ENCODE results near the gene INSL3. TPM values are rescaled to one million over a fixed set of nuclear protein-coding genes. Genes with fewer than 3 reads are reported as not detected.

The INSL3 gene
- total RNA-seq, 4 donors from 2014 or later: not detected

DNA sequence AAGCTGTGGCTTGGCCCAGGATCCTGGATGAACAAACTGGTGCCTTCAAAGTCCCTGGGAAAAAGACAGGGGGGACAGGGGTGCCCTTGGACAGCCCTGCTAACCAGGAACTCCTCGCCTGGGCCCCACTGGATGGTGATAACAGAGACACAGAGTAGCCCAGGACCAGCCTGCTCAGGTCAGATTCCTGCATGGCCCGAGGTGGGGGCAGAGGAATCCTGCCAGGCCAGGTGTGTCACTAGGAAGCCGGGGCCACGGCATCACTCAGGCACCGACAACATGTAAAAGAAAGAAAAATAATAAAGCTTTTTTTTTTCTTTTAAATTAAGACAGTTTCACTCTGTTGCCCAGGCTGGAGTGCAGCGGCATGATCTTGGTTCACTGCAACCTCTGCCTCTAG, 32.7 kb upstream of the INSL3 start:
- H3K9me3 ChIP-seq: no peaks in the 10 kb centered on the region
- H3K4me3 ChIP-seq: no peak overlapping the region
- intact Hi-C loops (cut with DNase I): loop anchor here (10.0 kb wide), 1 partner anchor 149 kb away; no protein-coding TSS in a partner anchor
- H3K36me3 ChIP-seq: no peaks in the 10 kb centered on the region
- peaks cover 0 to 12% (median 0%) of the 10 kb centered on the region in 4 donors for H3K27me3 ChIP-seq
- TF ChIP-seq POLR2AphosphoS5 (IDR thresholded peaks at IDR 0.05) (no peak), EP300 (IDR thresholded peaks at IDR 0.05) (no peak), POLR2A (IDR thresholded peaks at IDR 0.05; ENCODE audit: low read depth) (no peak)
- TF ChIP-seq, protein P1, sequence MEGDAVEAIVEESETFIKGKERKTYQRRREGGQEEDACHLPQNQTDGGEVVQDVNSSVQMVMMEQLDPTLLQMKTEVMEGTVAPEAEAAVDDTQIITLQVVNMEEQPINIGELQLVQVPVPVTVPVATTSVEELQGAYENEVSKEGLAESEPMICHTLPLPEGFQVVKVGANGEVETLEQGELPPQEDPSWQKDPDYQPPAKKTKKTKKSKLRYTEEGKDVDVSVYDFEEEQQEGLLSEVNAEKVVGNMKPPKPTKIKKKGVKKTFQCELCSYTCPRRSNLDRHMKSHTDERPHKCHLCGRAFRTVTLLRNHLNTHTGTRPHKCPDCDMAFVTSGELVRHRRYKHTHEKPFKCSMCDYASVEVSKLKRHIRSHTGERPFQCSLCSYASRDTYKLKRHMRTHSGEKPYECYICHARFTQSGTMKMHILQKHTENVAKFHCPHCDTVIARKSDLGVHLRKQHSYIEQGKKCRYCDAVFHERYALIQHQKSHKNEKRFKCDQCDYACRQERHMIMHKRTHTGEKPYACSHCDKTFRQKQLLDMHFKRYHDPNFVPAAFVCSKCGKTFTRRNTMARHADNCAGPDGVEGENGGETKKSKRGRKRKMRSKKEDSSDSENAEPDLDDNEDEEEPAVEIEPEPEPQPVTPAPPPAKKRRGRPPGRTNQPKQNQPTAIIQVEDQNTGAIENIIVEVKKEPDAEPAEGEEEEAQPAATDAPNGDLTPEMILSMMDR (IDR thresholded peaks at IDR 0.05): no peak
- no peak for DNase-seq (ENCODE audit: extremely low spot score)
- H3K4me1 ChIP-seq: peaks cover under 1 to 8% (median 3%) of the 10 kb centered on the region in 4 donors
- no peak overlapping the region for H3K27ac ChIP-seq (replicated peaks in 1 of 4)
- 88% methylated on average over 6 of the region's 6 CpGs for WGBS

DNA sequence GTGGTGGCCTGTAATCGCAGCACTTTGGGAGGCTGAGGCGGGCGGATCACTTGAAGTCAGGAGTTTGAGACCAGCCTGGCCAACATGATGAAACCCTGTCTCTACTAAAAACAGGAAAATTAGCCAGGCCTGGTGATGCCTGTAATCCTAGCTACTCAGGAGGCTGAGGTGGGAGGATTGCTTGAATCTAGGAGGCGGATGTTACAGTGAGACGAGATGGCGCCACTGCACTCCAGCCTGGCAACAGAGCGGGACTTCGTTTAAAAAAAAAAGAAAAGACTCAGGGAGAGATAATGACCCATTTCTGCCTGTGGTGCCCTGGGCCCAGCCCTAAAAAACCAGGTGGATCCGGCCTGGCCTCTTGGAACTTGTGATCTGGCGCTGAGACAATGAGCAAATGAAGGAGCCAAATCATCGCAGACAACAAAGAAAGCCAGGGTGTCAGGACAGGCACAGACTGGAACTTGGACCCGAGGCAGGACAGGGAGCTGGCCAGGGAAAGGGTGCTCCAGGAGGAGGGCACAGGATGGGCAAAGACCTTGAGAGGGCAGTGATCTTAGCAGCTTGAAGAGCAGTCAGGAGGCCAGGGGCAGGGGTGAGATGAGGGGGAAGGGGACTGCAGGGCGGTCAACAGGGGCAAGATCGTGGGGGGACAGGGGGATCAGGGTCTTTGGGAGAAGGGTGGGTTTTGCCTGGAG, 27.4 kb upstream of the INSL3 start:
- TF ChIP-seq EP300 (IDR thresholded peaks at IDR 0.05): no peak
- TF ChIP-seq POLR2A (IDR thresholded peaks at IDR 0.05; ENCODE audit: low read depth): no peak
- TF ChIP-seq, protein P1 (IDR thresholded peaks at IDR 0.05): no peak
- TF ChIP-seq POLR2AphosphoS5 (IDR thresholded peaks at IDR 0.05): no peak
- intact Hi-C loops (cut with DNase I): no loop called here
- Histone ChIP-seq H3K36me3 (no peaks in the 10 kb centered on the region), H3K9me3 (no peaks in the 10 kb centered on the region), H3K4me3 (no peak overlapping the region), H3K4me1 (peaks cover 9 to 23% (median 11%) of the 10 kb centered on the region in 4 donors), H3K27ac (replicated peaks in 1 of 4) (peak overlapping the region in 3 of 4 donors; percentile 71 to 82 (median 74)), H3K27me3 (peaks cover 0 to 53% (median 10%) of the 10 kb centered on the region in 4 donors)
- DNase-seq (ENCODE audit: extremely low spot score): no peak
- WGBS: 84% methylated on average over 14 of the region's 14 CpGs

DNA sequence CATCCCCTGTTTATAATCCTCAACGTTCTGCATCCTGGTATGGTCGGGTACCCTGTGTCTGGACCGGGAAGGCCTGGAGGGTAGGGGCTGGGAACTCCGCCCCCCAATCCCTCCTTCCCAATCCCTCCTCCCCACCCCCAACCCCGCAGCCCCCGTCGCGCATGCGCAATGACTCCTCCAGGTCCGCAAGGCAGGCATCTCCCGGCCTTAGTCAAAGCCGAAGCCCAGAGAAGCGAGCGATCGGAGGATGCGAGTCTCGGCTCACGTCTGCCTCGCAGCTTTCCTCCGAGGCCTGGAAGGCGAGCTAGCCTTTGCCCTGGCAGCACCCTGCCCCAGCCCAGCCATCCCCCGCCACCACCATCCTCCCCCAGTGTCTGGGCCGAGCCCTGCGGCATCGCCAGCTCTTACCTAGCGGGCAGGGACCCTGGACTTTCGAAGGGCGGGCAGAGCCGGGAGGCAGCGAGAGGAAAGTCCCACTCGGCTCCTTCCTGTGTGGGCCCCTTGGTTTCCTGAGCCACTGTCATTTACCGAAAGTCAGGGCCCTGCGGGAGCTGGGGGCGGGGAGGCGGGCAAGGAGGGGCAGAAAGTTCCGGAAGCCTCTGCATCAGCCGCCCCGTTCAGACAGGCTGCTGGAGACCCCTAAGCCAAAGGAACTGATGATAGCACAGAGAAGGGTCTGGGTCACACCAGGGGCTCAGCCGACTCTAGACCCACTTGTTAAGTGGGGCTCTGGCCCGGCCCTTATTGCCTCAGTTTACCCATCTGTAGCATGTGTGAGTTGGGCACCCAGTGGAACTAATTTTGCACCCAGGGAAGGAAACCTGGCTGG, 26.4 kb upstream of the INSL3 start, which contains the start of gene JAK3:
TSS of gene JAK3 (minus strand) at position 445 of the 829 bp plus-strand sequence. CDS start 3,565 bp downstream, outside the sequence.
- WGBS: 13% methylated on average over 18 of the region's 40 CpGs
- Histone ChIP-seq H3K9me3 (no peaks in the 10 kb centered on the region), H3K27me3 (peaks cover 0 to 63% (median 10%) of the 10 kb centered on the region in 4 donors), H3K27ac (replicated peaks in 1 of 4) (peak within 1 kb of the TSS; percentile 53 to 82 (median 72)), H3K4me3 (peak within 1 kb of the TSS; percentile 43 to 58 (median 46)), H3K36me3 (no peaks in the 10 kb centered on the region), H3K4me1 (peaks cover 9 to 27% (median 12%) of the 10 kb centered on the region in 4 donors)
- TF ChIP-seq, protein P1 (IDR thresholded peaks at IDR 0.05): no peak
- peak in 1 of 2 donors; percentile 1 for TF ChIP-seq POLR2AphosphoS5 (IDR thresholded peaks at IDR 0.05)
- DNase-seq (ENCODE audit: extremely low spot score): no peak
- intact Hi-C loops (cut with DNase I): no loop called here

DNA sequence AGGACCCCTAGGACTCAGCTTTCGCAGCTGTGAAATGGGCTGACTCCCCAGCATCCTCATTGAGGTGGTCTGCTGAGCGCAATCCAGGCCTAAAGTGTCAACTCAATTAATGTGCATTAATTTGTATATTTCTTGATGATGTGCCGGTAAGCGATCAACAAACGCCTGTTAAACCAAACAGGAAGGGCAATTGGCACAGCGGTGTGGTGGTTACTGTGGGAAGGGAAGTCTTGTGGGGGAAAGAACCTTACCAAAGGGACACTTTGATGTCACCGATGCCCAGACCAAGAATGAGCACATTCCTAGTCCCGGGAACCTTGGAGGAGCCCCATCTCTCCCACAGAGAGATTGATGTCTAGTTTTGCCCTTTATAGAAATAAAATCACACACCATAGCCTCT, 24.8 kb upstream of the INSL3 start:
- intact Hi-C loops (cut with DNase I): no loop called here
- no peak for DNase-seq (ENCODE audit: extremely low spot score)
- TF ChIP-seq POLR2AphosphoS5 (IDR thresholded peaks at IDR 0.05): no peak
- TF ChIP-seq, protein P1 (IDR thresholded peaks at IDR 0.05): no peak
- no peak for TF ChIP-seq POLR2A (IDR thresholded peaks at IDR 0.05; ENCODE audit: low read depth)
- no peak for TF ChIP-seq EP300 (IDR thresholded peaks at IDR 0.05)
- no peaks in the 10 kb centered on the region for H3K9me3 ChIP-seq
- 95% methylated on average over 7 of the region's 8 CpGs for WGBS
- H3K4me3 ChIP-seq: no peak overlapping the region
- H3K27ac ChIP-seq (replicated peaks in 1 of 4): no peak overlapping the region
- peaks cover 0 to 79% (median 14%) of the 10 kb centered on the region in 4 donors for H3K27me3 ChIP-seq
- no peaks in the 10 kb centered on the region for H3K36me3 ChIP-seq
- peaks cover 9 to 43% (median 28%) of the 10 kb centered on the region in 4 donors for H3K4me1 ChIP-seq
